GM21367 (cell line): ENCODE results near the gene DSC3.

Experiments
- ATAC-seq: cut with Tn5 transposase; IDR thresholded peaks from one replicate; pipeline ENCODE4 v1.9.1; 2021; ENCODE audit not compliant: unreplicated experiment

The DSC3 gene

DNA sequence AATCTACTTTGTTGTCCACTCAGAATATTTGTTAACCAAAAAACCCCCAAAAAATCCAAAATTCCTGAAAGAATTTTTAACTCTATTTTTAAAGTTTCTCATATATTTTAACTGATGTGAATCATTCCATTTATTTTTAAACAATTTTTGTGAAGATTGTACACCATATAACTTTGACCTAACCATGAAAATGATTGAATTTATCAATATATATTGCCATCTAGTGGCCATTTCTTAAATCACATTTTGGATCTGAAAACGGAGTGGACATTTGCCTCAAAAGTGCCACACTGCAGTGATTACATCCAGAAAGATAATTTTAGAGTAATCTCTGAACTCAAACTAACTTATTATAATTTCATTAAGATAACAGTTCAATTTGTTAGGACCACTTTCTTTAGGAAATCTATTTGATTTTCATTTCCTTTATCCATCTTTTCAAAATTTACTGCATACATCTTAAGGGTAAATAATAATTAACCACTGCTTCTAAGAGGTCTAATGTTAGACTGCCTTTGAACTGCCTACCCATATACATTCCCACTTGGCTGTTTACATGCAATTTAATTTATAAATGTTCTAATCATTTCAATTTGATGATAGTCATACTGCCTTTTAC lies 71.1 kb downstream of the DSC3 start:
- no peak for ATAC-seq

GRCh38 chr18:30970196-30970816 lies 72.2 kb downstream of the DSC3 start:
- ATAC-seq: no peak

GRCh38 chr18:30969670-30970170 lies 72.8 kb downstream of the DSC3 start:
- ATAC-seq: no peak

DNA sequence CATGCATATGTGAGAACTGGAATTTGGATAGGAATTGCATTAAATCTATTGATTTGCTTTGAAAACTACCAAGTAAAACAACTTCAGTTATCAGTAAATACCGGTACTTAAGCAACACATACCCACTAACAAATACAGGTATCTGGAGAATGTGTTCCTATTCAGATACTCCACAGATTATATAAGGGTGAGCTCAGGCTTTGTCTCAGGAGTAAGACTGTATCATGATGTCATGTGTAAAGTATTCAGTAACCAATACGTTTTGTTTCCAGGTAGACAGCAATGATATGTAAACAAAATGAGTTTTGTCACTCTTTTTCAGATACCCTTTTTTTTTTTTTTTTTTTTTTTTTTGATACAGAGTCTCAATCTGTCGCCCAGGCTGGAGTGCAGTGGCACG lies 74.8 kb downstream of the DSC3 start:
- no peak for ATAC-seq

DNA sequence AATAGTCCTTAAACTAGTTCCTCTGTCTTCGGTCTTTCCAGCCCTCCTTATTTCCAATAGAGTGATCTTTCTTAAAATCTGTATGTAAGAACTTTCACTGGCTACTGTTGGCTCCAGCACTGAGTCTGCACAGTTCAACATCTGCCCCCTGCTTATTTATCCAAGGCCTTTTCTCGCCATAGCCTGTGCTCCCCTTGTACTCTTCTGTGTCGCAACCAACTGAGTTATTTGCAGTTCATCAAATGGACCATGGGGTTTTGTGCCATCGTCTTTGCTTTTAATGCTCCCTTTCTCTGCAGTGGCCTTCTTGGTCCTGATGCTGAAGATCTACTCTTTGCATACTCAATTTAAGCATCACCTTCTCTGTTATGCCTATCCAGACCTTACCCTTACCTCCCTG lies 77.3 kb downstream of the DSC3 start:
- ATAC-seq: no peak

GRCh38 chr18:30960661-30961060 lies 81.9 kb downstream of the DSC3 start:
- no peak for ATAC-seq

DNA sequence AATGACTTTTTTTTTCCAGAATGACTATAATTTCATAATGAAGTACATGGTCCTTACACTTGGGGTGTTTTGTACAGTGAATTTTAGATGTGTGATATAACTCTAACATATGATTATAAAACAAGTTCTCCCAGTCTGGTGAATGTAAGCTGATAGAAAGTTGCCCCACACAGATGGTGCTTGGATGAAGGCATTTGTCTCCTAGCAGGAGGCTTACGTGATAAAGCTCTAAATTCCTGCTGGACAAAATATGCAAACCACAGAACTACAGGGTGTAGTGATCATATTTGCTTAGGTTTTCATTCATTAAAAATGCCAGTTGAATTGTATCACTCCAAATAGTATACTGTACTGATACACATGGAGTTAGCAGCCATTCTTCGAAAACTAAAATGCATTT lies 85.5 kb downstream of the DSC3 start:
- no peak for ATAC-seq

DNA sequence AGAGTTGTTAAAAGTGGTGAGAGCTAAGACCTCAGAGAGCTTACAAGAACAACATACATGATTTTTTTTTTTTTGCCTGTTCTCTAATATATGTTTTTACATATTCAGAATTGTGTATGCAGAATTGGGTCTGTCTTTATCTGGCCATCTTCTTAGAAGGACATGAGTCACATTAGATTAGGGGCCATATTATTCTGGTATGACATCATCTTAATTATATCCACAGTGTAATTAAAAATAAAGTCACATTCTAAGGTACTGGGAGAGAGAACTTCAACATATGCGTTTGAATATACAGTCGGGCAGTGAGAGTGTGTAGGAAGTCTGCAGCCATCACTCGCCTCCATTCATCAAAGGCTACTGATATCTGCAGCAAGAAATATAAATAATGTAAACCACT lies 88.3 kb downstream of the DSC3 start:
- no peak for ATAC-seq

DNA sequence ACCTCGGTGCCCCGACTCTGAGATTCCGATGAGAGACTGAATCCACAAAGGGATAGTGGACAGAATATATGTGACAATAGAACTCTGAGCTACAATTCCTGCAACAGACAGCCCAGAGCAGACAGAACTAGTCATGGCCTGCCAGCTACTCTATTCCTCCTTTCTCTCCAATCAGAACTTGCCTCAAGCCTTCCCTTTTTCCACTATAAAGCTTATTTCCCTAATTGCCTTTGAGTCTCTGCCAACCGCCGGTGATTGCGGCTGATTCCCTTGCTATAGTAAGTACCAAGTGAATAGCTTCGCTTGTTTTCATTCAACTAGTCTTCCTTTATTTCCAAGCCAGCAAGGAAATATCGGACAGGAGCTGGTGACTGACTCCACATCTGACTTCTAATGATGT lies 96.8 kb downstream of the DSC3 start:
- no peak for ATAC-seq

DNA sequence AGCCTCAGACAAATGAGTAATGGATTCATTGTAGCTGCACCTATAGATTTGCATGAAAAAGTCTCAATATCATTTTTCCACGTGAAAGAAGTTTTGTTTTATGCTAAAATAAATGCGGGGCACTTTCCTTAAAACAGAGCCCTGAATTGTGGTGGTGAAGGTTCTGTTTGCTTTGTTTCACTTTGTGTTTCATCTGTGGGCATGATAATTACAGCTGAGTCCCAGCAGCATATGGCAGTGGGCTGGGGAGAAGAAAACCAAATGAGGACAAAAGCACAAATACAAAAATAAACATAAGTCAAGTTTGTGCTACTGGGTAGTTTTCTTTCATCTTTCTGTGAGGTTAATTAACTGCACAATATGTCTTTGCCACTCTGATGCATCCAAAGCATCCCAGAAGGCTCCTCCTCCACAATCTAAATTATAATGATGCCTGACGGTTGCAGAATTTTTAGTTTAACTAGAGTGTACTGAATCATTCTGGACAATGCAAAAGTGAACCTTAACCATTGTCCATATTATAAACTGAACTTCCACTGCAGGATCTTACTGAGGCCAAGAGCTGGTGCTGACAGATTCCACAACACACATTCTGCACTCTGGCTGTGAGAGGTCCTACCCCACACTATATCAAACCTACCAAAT lies 97.6 kb downstream of the DSC3 start:
- no peak for ATAC-seq

GRCh38 chr18:30940952-30941539 lies 101.5 kb downstream of the DSC3 start:
- ATAC-seq: no peak
